Activated naive CD4-positive, alpha-beta T cell treated with anti-CD3 and anti-CD28 coated beads, Interleukin-2, amount 50 U/mL, for 72 hours (primary cell): ENCODE data around the gene SLC6A9. TPM values are rescaled to one million over a fixed set of nuclear protein-coding genes. Genes with fewer than 3 reads are reported as not detected.

ENCODE experiments used
- ATAC-seq, 2 donors: fragments of 150-1000 bp; cut with Tn5 transposase; 2 replicates each; pipeline ENCODE4 v1.10.0; 2021; ENCODE audit warnings: mild to moderate bottlenecking in 2 of 2, moderate library complexity in 2 of 2
- DNase-seq, 2 donors: peaks; one replicate each; pipeline ENCODE4 v3.0.0; 2021 to 2022; ENCODE audit warnings: low spot score in 2 of 2
- H3K27ac Mint-ChIP-seq, 2 donors: one replicate each; pipeline ENCODE4 v1.8.0; 2022; ENCODE audit warnings: mild to moderate bottlenecking in 2 of 2, mixed read lengths in 2 of 2
- H3K36me3 Mint-ChIP-seq, 2 donors: one replicate each; pipeline ENCODE4 v1.8.0; 2022; ENCODE audit warnings: mixed read lengths in 2 of 2
- H3K9me3 Mint-ChIP-seq, 2 donors: one replicate each; pipeline ENCODE4 v1.8.0; 2022; ENCODE audit warnings: mixed read lengths in 2 of 2
- total RNA-seq, 2 donors: library from RNA; stranded (reverse); gene quantifications; one replicate each; pipeline ENCODE4 v1.2.3, GENCODE V29; 2022

SLC6A9 gene
- total RNA-seq, 2 donors from 2014 or later = 5.1 to 6.2 TPM

GRCh38 chr1:43957407-43958040 is 73.7 kb downstream of the SLC6A9 start:
- peaks cover 0 to 3% of the 10 kb centered on the region in 2 donors for H3K36me3 Mint-ChIP-seq
- no peak for DNase-seq

GRCh38 chr1:43956234-43956633 is 75.0 kb downstream of the SLC6A9 start:
- Mint-ChIP-seq H3K27ac (no peak overlapping the region), H3K36me3 (peaks cover 0 to 2% of the 10 kb centered on the region in 2 donors), H3K9me3 (no peaks in the 10 kb centered on the region)
- ATAC-seq (no peak), DNase-seq (no peak)

More at GRCh38 chr1:43957407-43958040, 73.7 kb downstream of the SLC6A9 start:
- Mint-ChIP-seq H3K9me3 (no peaks in the 10 kb centered on the region), H3K27ac (no peak overlapping the region)
- ATAC-seq = no peak

GRCh38 chr1:43954036-43954435 is 77.2 kb downstream of the SLC6A9 start:
- no peaks in the 10 kb centered on the region for H3K9me3 Mint-ChIP-seq
- no peak for ATAC-seq
- H3K27ac Mint-ChIP-seq = no peak overlapping the region
- H3K36me3 Mint-ChIP-seq = peaks cover 6 to 13% of the 10 kb centered on the region in 2 donors
- no peak for DNase-seq

- Mint-ChIP-seq H3K36me3 (peaks cover 6 to 13% of the 10 kb centered on the region in 2 donors), H3K9me3 (no peaks in the 10 kb centered on the region), H3K27ac (peak overlapping the region in 1 of 2 donors; percentile 69)
- ATAC-seq (no peak), DNase-seq (no peak)
These were observed 77.9 kb downstream of the SLC6A9 start for GRCh38 chr1:43953361-43953760.

- no peak overlapping the region for H3K27ac Mint-ChIP-seq
- H3K36me3 Mint-ChIP-seq = peaks cover 6 to 13% of the 10 kb centered on the region in 2 donors
- ATAC-seq (no peak), DNase-seq (no peak)
- no peaks in the 10 kb centered on the region for H3K9me3 Mint-ChIP-seq
These were observed 78.4 kb downstream of the SLC6A9 start for GRCh38 chr1:43952731-43953346.

- Mint-ChIP-seq H3K27ac (peak overlapping the region in 1 of 2 donors; percentile 39), H3K36me3 (peaks cover 8 to 15% of the 10 kb centered on the region in 2 donors), H3K9me3 (no peaks in the 10 kb centered on the region)
- ATAC-seq (no peak), DNase-seq (no peak)
These were observed 80.0 kb downstream of the SLC6A9 start for GRCh38 chr1:43951021-43951985.

GRCh38 chr1:43949678-43950077 is 81.6 kb downstream of the SLC6A9 start:
- ATAC-seq = no peak
- Mint-ChIP-seq H3K9me3 (no peaks in the 10 kb centered on the region), H3K36me3 (peaks cover 15 to 19% of the 10 kb centered on the region in 2 donors), H3K27ac (no peak overlapping the region)
- no peak for DNase-seq

GRCh38 chr1:43947874-43948437 is 83.3 kb downstream of the SLC6A9 start:
- ATAC-seq (no peak), DNase-seq (no peak)
- no peaks in the 10 kb centered on the region for H3K9me3 Mint-ChIP-seq
- H3K36me3 Mint-ChIP-seq = peaks cover 15 to 19% of the 10 kb centered on the region in 2 donors
- H3K27ac Mint-ChIP-seq = peak overlapping the region; percentile 95 to 96

- H3K9me3 Mint-ChIP-seq = no peaks in the 10 kb centered on the region
- peak overlapping the region; percentile 95 to 96 for H3K27ac Mint-ChIP-seq
- ATAC-seq (no peak), DNase-seq (no peak)
- H3K36me3 Mint-ChIP-seq = peaks cover 15 to 19% of the 10 kb centered on the region in 2 donors
These were observed 84.0 kb downstream of the SLC6A9 start for GRCh38 chr1:43947061-43947873.

Other genes starting within 250 kb of the SLC6A9 start
- under 1 TPM in 1 of 2 donors, not detected in 1; 0.25 TPM for gene ARTN, start 97.7 kb downstream of the SLC6A9 start, total RNA-seq
- 10 to 100 TPM; 16.0 to 16.6 TPM for gene IPO13, start 84.5 kb downstream of the SLC6A9 start, total RNA-seq
- gene DPH2, start 61.5 kb downstream of the SLC6A9 start, total RNA-seq = 10 to 100 TPM; 30.8 to 31.1 TPM
- 10 to 100 TPM; 86.5 to 89.1 TPM for gene ATP6V0B, start 56.5 kb downstream of the SLC6A9 start, total RNA-seq
- gene B4GALT2, start 52.3 kb downstream of the SLC6A9 start, total RNA-seq = 10 to 100 TPM; 11.3 to 24.8 TPM
- 1 to 10 TPM; 1.4 to 1.8 TPM for gene CCDC24, start 39.9 kb downstream of the SLC6A9 start, total RNA-seq
- not detected for gene KLF17, start 87.4 kb upstream of the SLC6A9 start, total RNA-seq
- not detected for gene KLF18, start 110.2 kb upstream of the SLC6A9 start, total RNA-seq
- gene DMAP1, start 182.0 kb upstream of the SLC6A9 start, total RNA-seq = 10 to 100 TPM; 46.2 to 60.9 TPM